ENCODE measurements around the gene GPX5.
"Not testable (repeated sequence)": the region's sequence is repeated elsewhere in the genome, so short reads cannot be mapped to it uniquely, and the experiment has no call there.

Gene GPX5

GRCh38 chr6:28525496-28526039 lies at the start of gene GPX5:
TSS of gene GPX5 (plus strand) at chr6:28525881. CDS start at chr6:28526014, 133 bp downstream.
- in situ Hi-C loops (cut with HindIII; ENCODE audit: low sequenced_read_pairs) = no loop called here

GRCh38 chr6:28478518-28478917 lies 47.2 kb upstream of the GPX5 start:
- in situ Hi-C loops (cut with HindIII; ENCODE audit: low sequenced_read_pairs) = no loop called here

DNA sequence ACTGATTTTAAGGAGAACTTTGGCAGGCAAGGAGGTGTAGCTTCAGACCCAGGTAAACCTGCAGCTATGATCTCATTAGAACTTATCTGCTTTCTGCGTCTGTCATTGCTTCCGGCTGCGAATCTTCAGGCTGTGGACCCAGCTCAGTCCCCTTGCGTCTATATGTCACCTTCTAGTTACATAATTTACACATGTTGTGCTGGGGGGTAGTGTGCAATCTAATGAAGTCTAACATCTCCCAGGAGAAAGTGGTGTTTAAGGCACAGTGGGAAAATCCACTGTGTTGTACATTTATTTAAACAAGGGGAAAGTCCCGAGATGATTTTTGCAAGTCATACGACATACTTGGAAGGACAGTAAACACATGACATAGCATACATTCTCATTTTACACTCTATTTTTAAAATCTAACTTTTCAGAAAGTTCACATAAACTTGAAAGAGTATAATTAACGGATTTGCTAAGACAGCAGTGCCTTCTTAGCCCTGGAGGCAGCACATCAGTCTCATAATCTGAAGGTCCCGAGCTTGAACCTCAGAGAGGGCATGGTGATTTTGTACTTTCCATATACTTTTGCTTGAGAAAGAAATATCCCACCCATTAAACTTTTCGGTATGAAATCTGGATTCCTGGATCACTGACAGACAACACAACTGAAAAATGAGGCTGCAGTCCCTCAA lies 45.3 kb upstream of the GPX5 start:
- in situ Hi-C loops (cut with HindIII; ENCODE audit: low sequenced_read_pairs) = no loop called here

- in situ Hi-C loops (cut with HindIII; ENCODE audit: low sequenced_read_pairs) = no loop called here
These were observed 40.2 kb upstream of the GPX5 start for GRCh38 chr6:28485482-28485881.

- in situ Hi-C loops (cut with HindIII; ENCODE audit: low sequenced_read_pairs) = no loop called here
These were observed 39.1 kb upstream of the GPX5 start for GRCh38 chr6:28486533-28486932.

DNA sequence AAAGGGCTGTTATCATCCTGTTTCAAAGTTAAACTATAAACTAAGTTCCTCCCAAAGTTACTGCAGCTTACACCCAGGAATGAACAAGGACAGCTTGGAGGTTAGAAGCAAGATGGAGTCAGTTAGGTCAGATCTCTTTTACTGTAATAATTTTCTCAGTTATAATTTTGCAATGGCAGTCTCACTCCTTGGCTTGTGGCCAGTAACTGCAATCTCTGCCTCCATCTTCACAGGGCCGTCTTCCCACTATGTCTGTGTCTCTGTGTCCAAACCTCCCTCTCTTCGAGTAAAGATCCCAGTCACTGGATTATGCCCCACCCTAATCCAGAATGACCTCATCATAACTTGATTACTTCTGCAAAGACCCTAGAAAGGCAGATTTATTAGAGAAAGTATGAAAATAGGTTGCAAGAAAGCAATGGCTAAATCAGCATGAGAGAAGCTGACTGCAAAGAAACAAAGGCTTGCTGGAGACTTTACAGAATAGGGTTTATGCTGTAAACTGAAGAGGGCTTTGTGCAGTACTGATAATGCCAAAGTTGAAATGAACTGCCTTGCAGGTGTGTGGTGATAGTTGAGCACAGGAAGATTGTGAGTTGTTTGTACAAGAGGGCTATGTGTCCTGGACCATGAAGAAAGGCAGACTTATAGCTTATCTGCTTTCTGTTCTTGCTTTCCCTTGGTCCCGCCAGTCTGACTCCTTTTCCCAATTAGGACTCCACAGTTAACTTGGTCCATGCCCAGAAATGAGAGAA lies 38.5 kb upstream of the GPX5 start:
- in situ Hi-C loops (cut with HindIII; ENCODE audit: low sequenced_read_pairs) = no loop called here

GRCh38 chr6:28488916-28489365 lies 36.7 kb upstream of the GPX5 start:
- in situ Hi-C loops (cut with HindIII; ENCODE audit: low sequenced_read_pairs) = no loop called here

GRCh38 chr6:28489366-28490204 lies 36.1 kb upstream of the GPX5 start:
- in situ Hi-C loops (cut with HindIII; ENCODE audit: low sequenced_read_pairs) = no loop called here

DNA sequence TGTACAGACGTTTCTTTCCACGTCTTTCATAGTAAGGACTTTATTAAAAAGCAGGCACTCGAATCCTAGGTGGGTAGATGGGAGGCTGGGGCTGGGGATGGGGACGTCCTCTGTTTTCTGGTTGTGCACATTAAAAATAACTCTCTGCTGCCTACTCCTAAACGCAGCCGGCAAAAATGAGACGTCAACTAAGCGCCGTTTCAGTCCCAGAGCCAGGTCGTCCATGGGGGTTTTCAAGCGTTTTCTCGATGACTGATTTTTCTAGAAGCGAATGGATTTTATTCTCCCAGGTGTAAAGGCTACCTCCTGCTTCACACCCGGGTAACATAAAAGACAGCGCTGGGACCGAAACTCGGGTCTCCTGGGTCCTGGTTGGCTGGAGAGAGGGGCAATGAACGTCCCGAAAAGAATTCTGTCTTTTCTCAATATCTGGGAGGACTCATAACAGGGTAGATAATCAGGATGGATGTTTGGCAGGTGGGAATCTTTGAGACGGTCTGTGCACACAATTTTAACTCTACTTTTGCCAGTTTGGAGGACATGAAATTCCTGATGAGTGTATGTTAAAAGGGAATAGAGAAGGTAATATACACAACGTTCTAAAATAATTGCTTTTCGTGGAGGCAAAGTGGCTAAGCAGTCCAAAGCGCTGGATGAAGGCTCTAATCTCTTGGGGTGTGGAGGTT lies 35.3 kb upstream of the GPX5 start:
- in situ Hi-C loops (cut with HindIII; ENCODE audit: low sequenced_read_pairs) = no loop called here

- in situ Hi-C loops (cut with HindIII; ENCODE audit: low sequenced_read_pairs) = no loop called here
These were observed 33.7 kb upstream of the GPX5 start for GRCh38 chr6:28491984-28492317.

GRCh38 chr6:28496099-28496779 lies 29.4 kb upstream of the GPX5 start:
- in situ Hi-C loops (cut with HindIII; ENCODE audit: low sequenced_read_pairs) = no loop called here

- in situ Hi-C loops (cut with HindIII; ENCODE audit: low sequenced_read_pairs) = no loop called here
These were observed 28.4 kb upstream of the GPX5 start for GRCh38 chr6:28497306-28497705.

- in situ Hi-C loops (cut with HindIII; ENCODE audit: low sequenced_read_pairs) = no loop called here
These were observed 27.8 kb upstream of the GPX5 start for GRCh38 chr6:28497893-28498292.

DNA sequence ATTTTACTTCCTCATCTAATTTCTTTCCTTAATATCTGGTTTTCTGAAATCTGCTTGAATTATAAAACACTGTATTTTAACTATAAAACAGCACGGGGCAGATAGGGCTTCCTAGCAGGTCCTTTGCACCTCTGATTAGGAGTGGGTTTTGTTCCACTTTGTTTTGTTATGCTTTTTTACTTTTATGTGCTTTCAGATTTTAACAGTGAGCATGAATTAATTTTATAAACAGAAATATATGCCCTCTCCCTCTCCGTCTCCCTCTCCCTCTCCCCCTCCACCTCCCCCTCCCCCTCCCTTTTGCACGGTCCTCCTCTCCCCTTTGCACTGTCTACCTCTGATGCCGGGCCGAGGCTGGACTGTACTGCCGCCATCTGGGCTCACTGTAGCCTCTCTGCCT lies 24.4 kb upstream of the GPX5 start:
- in situ Hi-C loops (cut with HindIII; ENCODE audit: low sequenced_read_pairs) = no loop called here

DNA sequence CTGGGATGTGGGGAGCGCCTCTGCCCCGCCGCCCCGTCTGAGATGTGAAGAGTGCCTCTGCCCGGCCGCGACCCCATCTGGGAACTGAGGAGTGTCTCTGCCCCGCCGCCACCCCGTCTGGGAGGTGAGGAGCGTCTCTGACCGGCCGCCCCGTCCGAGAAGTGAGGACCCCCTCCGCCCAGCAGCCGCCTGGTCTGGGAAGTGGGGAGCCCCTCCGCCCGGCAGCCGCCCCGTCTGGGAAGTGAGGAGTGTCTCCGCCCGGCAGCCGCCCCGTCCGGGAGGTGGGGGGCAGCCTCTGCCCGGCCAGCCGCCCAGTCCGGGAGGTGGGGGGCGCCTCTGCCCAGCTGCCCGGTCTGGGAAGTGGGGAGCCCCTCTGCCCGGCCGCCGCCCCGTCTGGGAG lies 23.5 kb upstream of the GPX5 start:
- in situ Hi-C loops (cut with HindIII; ENCODE audit: low sequenced_read_pairs) = not testable (repeated sequence)

- in situ Hi-C loops (cut with HindIII; ENCODE audit: low sequenced_read_pairs) = not testable (repeated sequence)
These were observed 22.9 kb upstream of the GPX5 start for GRCh38 chr6:28502709-28503305.

DNA sequence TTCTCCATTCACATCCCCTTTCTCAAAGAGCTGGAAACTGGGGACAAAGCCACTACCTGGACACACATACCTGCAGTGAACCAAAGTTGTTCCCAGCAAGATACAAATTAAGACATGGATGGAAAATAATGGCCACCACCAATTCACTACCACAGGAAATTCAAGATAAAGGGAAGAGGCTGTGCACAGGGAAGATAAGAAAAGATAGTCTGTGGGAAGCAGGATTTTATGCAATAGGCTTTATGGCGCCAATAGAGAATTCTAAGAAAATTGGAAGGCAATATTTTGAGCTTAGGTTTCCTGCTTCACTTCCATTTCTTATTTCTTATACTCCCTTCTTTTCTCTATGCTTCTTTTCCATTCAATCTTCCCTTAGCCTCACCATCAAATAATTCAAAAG lies 19.9 kb upstream of the GPX5 start:
- in situ Hi-C loops (cut with HindIII; ENCODE audit: low sequenced_read_pairs) = no loop called here

DNA sequence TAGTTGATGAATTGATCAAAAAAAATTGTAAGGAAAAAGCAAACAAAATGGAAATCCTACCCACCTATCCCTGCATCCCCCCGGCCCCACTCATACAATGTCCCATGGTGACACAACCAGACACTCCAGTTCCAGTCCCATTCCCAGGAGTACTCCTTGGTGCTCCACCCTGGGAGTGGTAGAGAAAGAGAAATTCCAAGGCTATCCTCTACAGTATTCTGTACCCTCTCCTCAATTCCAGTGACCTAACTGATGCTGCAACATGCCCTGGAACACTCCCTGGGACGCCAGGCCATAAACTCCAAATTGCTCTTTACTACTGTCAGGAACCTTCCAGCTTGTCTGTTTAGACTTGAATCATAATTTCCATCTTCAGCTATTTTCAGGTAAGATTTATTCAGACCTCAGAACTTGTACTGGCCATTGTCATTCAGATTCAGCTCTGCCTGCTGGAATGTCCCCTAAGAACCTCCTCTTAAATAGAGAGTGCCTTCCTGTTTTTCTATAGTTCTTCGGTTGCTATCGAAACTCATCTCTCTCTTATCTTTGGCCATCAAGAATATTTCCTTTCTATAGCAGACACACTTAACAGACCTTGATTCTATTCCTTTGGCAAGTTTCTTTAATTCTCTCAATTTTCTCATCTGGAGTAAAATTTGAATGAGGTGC lies 18.7 kb upstream of the GPX5 start:
- in situ Hi-C loops (cut with HindIII; ENCODE audit: low sequenced_read_pairs) = no loop called here

DNA sequence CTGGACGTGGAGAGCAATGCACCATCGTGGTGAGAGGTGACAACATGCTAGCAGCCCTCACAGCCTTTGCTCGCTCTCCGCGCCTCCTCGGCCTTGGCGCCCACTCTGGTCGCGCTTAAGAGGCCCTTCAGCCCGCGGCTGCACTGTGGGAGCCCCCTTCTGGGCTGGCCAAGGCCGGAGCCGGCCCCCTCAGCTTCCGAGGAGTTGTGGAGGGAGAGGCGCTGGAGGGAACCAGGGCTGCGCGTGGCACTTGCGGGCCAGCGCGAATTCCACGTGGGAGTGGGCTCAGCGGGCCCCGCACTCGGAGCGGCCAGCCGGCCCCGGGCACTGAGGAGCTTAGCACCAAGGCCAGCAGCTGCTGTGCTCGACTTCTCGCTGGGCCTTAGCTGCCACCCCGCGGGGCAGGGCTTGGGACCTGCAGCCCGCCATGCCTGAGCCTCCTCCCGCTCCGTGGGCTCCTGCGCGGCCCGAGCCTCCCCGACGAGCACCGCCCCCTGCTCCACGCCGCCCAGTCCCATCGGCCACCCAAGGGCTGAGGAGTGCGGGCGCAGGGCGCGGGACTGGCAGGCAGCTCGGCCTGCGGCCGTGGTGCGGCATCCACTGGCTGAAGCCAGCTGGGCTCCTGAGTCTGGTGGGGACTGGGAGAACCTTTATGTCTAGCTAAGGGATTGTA lies 13.9 kb upstream of the GPX5 start:
- in situ Hi-C loops (cut with HindIII; ENCODE audit: low sequenced_read_pairs) = no loop called here
